Muscle layer of duodenum (tissue), 2 donors: ENCODE data around the gene MYL5.
A peak's percentile ranks its signal among the peaks of the same experiment; 100 is the strongest.

Source experiments
- H3K27ac ChIP-seq: one replicate; pipeline ENCODE4 v1.7.0; 2013; ENCODE audit warnings: mild to moderate bottlenecking, low read length
- H3K27me3 ChIP-seq: one replicate; pipeline ENCODE4 v1.7.0; 2013; ENCODE audit warnings: low read depth, mild to moderate bottlenecking, control low read depth, low read length
- H3K36me3 ChIP-seq, 2 donors: one replicate each; pipeline ENCODE4 v1.7.0; 2013; ENCODE audit warnings: low read length in 2 of 2, control low read depth in 1 of 2, mild to moderate bottlenecking in 1 of 2; ENCODE audit not compliant: insufficient read depth in 2 of 2, control insufficient read depth in 1 of 2
- H3K4me1 ChIP-seq, 2 donors: one replicate each; pipeline ENCODE4 v1.7.0; 2013; ENCODE audit warnings: low read length in 2 of 2, mild to moderate bottlenecking in 2 of 2, control low read depth in 1 of 2, moderate library complexity in 1 of 2; ENCODE audit not compliant: insufficient read depth in 2 of 2, control insufficient read depth in 1 of 2
- H3K4me3 ChIP-seq, 2 donors: one replicate each; pipeline ENCODE4 v1.7.0; 2013; ENCODE audit warnings: low read length in 2 of 2, low read depth in 1 of 2, mild to moderate bottlenecking in 1 of 2
- H3K9me3 ChIP-seq, 2 donors: one replicate each; pipeline ENCODE4 v1.7.0; 2013; ENCODE audit warnings: low read length in 2 of 2, control low read depth in 1 of 2, mild to moderate bottlenecking in 1 of 2; ENCODE audit not compliant: control insufficient read depth in 1 of 2
- donor health status: healthy.

Gene MYL5, protein sequence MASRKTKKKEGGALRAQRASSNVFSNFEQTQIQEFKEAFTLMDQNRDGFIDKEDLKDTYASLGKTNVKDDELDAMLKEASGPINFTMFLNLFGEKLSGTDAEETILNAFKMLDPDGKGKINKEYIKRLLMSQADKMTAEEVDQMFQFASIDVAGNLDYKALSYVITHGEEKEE

DNA sequence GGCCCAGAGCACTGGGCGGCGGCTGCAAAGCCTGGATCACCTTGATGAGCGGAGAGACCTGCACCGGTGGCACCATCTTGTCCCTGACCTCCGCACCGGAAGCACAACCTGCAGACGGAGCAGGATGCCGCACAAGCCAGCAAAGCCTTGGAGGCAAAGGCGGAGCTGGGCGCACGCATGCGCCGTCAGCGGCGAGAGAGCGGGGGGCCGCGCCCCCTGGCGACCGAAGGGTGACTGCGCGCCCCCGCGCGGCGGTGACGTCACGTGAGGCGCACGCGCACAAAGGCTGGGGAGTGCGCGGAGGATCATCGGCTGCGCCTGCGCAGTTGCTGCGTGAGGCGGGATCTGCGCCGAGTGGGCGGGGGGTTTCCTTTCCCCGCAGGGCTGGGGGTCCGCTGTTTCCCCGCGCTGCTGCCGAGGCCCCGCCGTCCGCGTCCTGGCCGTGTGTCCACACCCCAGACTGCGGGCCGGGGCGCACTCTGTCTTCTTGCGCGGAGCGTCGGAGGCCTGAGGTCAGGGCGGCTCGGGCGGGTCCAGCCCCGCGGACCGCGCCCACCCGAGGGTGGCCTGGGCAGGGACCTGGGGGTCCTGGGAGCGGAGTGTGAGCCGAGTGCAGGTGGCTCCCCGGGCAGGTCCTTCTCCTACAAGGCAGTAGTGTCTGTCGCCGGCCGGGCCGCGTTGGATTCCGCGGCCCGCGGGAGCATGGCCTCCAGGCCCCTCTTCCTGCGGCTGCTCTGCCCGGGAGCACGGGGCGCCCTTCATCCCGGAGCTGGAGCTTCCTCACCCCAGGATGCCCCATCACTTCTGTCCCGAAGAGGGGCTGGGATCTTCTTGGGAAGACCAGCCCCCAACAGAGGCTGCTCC lies at the start of gene MYL5, which contains the start of gene ATP5ME:
MYL5 (plus strand) TSS at position 371 of the 864 bp plus-strand sequence. CDS start 3,485 bp downstream, outside the sequence.
ATP5ME (minus strand) TSS at position 105 of the 864 bp plus-strand sequence; CDS start at position 76, 29 bp downstream.
- Histone ChIP-seq H3K9me3 (no peaks in the 10 kb centered on the region), H3K27me3 (no peaks in the 10 kb centered on the region), H3K36me3 (peaks cover 15 to 19% of the 10 kb centered on the region in 2 donors)

DNA sequence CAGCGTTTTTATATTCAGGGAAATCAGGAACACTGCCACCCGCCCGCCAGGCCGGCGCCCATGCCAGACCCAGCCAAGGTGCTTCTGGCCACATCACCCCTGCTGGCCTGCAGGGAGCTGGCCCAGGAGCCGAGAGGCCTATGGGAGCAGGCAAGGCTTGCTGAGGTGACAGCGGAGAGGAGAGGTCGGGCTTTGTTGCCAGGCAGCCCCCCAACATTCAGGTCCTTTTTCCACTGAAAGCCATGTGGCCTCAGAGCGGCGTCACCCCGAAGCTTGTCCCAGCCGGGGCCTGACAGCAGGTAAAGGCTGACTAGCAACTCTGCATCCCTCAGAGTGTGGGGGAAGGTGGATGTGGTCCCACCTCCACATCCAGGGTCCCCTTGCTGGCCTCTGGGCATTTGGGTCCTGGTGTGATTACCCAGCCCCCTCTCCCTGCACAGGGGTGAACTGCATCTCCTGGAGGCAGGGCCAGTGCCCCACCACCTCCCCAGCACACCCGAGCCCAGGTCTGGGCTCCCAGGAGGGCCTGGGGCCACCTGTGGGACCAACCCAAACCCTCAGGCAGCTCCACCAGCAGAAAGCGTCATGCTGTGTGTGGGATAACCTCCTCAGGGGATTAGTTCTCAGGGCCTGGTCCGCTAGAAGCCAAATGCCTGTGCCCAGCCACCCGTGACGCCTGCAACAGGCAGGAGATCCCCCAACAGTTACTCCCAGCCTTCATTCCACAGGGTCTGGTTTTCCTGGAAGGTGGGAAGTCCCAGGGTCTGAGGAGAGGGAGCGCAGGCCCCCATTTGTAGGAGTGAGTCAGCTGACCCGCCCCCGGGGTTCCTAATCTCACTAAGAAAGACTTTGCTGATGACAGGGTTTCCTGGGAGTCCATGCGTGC lies 49.4 kb upstream of the MYL5 start, which contains the start of gene PDE6B:
PDE6B (plus strand) TSS at position 869 of the 886 bp plus-strand sequence. CDS start 54 bp downstream, outside the sequence.
- Histone ChIP-seq H3K27me3 (no peaks in the 10 kb centered on the region), H3K4me1 (no peaks in the 10 kb centered on the region), H3K27ac (no peak within 1 kb of the TSS), H3K36me3 (no peaks in the 10 kb centered on the region), H3K9me3 (no peaks in the 10 kb centered on the region), H3K4me3 (no peak within 1 kb of the TSS)

More for the DNA sequence above, at the start of gene MYL5, which contains the start of gene ATP5ME:
- Histone ChIP-seq H3K27ac (peak within 1 kb of the TSS; percentile 90), H3K4me3 (peak within 1 kb of the TSS; percentile 77 to 95), H3K4me1 (peaks cover 12 to 22% of the 10 kb centered on the region in 2 donors)

DNA sequence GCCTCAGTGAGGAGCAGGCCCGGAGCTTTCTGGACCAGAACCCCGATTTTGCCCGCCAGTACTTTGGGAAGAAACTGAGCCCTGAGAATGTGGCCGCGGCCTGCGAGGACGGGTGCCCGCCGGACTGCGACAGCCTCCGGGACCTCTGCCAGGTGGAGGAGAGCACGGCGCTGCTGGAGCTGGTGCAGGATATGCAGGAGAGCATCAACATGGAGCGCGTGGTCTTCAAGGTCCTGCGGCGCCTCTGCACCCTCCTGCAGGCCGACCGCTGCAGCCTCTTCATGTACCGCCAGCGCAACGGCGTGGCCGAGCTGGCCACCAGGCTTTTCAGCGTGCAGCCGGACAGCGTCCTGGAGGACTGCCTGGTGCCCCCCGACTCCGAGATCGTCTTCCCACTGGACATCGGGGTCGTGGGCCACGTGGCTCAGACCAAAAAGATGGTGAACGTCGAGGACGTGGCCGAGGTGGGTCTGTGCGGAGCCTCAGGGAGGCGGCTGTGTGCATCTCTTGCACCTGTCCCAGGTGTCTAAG lies 48.6 kb upstream of the MYL5 start:
- no peaks in the 10 kb centered on the region for H3K27me3 ChIP-seq
- no peak overlapping the region for H3K4me3 ChIP-seq
- H3K36me3 ChIP-seq, result no peaks in the 10 kb centered on the region
- H3K4me1 ChIP-seq, result no peaks in the 10 kb centered on the region
- H3K9me3 ChIP-seq, result no peaks in the 10 kb centered on the region
- no peak overlapping the region for H3K27ac ChIP-seq

DNA sequence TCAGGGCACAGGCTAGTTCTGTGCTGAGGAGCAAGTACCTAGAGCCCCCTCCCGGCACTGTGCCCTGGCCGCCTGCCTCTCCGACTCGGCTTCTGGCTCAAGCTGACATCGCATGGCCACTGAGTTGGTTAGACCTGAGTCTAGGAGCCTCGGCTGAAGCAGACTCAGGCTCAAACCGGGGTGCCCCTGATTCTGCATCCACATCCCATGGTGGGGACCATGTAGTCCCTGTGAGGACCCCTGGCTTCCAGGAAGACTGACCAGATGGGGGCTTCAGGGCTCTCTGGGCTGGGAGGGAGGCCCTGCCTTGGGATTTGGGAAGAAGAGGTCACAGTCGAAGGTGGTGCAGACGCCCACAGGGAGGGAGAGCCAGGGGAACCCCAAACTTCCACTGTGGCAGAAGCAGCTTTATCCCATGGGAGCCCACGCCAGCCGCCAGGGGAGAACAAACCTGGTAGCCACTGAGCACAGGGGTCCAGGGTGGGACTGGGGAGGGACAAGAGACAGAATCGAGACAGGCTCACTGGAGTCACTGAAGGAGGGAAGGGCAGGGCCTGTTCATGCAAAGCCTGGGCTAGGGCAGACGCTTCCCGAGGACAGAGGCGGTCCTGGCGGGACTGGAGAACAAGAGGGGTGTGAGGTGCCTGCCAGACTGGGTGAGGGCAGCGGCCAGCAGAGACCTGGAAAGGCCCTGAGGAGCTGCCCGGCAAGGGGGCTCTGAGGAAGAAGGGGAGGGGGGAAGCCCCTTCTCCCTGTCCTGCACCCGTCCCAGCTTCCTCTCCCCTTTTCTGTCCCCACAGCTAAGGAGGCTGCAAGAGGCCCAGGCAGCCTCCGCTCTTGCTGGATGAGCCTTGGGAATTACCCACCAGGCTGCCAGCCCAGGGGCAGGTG lies 47.9 kb upstream of the MYL5 start:
- Histone ChIP-seq H3K4me3 (no peak overlapping the region), H3K36me3 (no peaks in the 10 kb centered on the region), H3K4me1 (no peaks in the 10 kb centered on the region), H3K9me3 (peaks cover 0 to under 1% of the 10 kb centered on the region in 2 donors), H3K27me3 (no peaks in the 10 kb centered on the region), H3K27ac (no peak overlapping the region)

DNA sequence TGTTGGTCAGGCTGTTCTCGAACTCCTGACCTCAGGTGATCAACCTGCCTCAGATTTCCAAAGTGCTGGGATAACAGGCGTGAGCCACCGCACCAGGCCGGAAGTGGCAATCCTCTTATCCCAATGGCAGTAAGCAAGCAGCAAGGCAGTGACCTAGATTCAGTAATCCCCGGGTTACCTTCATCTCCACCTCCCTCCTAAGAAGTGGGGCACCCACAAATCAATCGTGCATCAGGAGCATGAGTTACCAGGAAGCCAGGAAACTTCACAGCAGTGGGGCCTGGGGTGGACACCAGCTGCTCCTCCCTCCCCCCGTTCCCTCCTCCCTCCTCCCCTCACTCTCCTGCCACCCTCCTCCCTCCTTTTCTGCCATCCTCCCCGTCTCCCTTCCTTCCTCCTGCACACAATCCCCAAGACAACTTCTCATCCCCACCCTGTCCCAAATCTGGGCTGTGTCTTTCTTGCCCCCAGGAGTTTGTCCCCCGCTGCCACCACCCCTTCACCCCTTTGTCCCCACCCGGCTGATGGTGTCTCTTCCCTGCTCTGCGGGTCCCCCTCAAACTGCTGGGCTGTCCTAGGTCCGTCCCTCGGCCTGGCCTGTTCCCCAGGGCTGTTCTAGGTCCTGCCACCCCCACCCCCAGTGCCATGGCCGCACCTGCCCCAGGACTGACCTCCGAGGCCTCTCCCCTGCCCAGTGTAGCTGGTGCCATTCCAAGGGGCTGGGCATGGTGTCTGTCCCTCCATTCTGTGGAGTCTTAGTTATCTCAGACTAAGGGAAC lies 46.8 kb upstream of the MYL5 start:
- Histone ChIP-seq H3K4me1 (no peaks in the 10 kb centered on the region), H3K27ac (no peak overlapping the region), H3K9me3 (peaks cover 0 to 11% of the 10 kb centered on the region in 2 donors), H3K27me3 (no peaks in the 10 kb centered on the region), H3K4me3 (no peak overlapping the region), H3K36me3 (no peaks in the 10 kb centered on the region)

DNA sequence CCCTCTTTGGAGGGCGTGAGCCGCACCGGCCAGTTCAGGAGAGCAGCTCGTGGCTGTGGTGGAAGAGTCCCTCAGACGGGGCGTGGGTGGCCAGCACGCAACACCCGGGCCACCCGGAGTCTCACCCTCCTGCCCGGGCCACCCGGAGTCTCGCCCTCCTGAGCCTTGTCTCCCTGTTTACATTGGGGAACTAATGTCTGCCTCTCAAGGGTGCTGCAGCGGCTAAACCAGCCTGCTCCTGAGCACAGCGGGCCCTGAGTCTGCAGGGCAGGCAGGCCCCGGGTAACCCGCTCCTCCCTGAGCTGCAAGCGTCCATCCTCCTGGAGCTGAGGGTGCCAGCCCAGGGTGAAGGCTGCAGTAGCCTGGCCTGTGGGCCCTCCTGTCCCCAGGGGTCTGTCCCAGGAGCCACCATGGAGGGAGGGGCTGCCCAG lies 46.0 kb upstream of the MYL5 start:
- Histone ChIP-seq H3K27ac (no peak overlapping the region), H3K4me3 (no peak overlapping the region), H3K9me3 (peaks cover 0 to 12% of the 10 kb centered on the region in 2 donors), H3K4me1 (no peaks in the 10 kb centered on the region), H3K36me3 (no peaks in the 10 kb centered on the region), H3K27me3 (no peaks in the 10 kb centered on the region)

DNA sequence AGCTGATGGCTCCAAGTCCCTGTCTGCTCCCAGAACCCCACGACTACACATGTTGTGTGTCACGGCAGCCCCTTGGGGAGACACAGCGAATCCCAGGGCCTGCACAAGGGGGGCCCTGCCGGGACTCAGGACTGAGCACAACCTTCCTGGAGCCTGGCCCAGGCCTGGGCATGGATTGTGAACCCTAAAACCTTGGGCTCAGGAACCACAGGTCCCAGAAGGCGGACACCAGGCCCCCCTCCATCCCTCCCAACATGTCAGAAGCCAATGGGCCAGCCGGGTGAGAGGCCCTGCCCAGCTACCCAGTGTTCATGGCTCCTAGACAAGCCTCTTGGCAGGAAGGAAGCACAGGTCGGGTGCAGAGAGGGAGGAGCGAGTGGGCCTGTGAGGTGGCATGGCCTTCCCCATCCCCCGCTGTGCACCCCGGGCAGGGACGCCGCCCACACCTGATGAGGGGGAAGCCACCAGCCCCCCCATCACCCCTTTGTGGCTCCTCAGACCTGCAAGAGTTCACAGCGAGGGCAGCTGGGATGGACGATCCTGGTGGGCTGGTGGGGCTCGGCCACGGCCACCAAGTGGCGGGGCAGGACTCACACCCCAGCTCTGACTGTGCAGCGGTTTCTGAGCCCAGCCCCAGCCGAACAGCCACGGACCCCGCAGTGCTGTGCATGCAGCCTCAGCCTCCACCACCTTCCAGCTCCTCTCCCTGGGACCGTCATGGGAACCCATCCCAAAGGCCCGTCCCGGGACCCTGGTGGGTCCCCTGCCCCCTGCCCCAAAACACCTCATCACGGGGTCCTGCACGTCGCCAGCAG lies 45.3 kb upstream of the MYL5 start:
- H3K4me3 ChIP-seq, result no peak overlapping the region
- H3K36me3 ChIP-seq, result no peaks in the 10 kb centered on the region
- peaks cover 0 to 12% of the 10 kb centered on the region in 2 donors for H3K9me3 ChIP-seq
- no peaks in the 10 kb centered on the region for H3K27me3 ChIP-seq
- no peak overlapping the region for H3K27ac ChIP-seq
- no peaks in the 10 kb centered on the region for H3K4me1 ChIP-seq

DNA sequence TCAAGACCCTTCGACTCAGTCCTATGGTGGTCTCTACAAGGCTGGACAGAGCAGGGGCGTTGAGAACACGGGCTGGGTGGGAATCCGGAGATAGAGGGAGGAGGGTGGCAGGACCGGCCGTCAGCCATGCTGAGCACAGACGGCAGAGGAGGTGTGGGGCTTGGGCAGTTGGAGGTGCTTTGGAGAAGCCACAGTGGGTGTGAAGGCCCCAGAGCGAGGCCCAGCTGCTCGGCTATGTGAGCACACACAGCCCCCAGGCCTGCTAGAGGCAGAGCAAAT lies 44.8 kb upstream of the MYL5 start:
- no peaks in the 10 kb centered on the region for H3K27me3 ChIP-seq
- H3K27ac ChIP-seq, result no peak overlapping the region
- H3K36me3 ChIP-seq, result no peaks in the 10 kb centered on the region
- H3K9me3 ChIP-seq, result peaks cover 0 to 12% of the 10 kb centered on the region in 2 donors
- H3K4me1 ChIP-seq, result no peaks in the 10 kb centered on the region
- no peak overlapping the region for H3K4me3 ChIP-seq

DNA sequence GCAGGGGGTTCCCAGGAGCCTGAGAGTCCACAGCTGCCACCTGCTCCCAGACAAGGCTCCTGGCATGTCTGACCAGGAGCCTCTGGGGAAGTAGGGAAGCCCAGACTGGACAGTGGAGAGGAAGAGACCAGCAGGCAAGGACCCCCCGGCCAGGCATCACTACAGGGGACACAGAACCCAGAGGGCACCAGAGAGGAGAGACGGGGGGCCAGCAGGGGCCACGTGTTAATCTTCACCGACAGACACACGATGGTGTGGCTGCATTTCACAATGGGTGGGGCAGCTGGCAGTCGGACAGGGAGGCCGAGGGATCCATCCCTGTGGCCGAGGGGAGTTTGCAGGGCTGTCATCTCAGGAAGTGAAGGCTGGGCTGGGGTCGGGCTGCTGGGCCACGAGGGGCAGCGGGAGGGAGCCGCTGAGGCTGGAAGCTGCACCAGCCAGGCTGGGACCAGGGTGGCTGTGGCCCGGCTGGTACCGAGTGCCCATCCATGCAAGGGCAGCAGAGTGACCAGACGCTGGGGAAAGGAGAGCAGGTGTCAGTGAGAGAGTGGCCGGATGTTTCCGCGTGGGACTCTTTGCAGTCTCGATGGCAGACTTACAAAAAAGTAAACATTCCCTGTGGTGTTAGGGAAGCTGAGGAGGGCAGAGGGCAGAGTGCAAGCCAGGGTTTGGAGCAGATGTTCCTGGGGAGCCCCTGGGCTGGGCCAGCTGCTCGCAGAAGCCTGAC lies 44.3 kb upstream of the MYL5 start:
- Histone ChIP-seq H3K4me3 (no peak overlapping the region), H3K27me3 (no peaks in the 10 kb centered on the region), H3K9me3 (peaks cover 0 to 12% of the 10 kb centered on the region in 2 donors), H3K36me3 (no peaks in the 10 kb centered on the region), H3K27ac (no peak overlapping the region), H3K4me1 (no peaks in the 10 kb centered on the region)
